Neural progenitor cell (in vitro differentiated cells): ENCODE measurements around the gene BANF1.

Experiments used
- CTCF ChIP-seq: fragments of 200-600 bp; sonication (generic); IDR thresholded peaks from 2 replicates; pipeline ENCODE4 v1.5.1; 2017; ENCODE audit warnings: antibody characterized with exemption, mild to moderate bottlenecking
- EZH2phosphoT487 ChIP-seq: fragments of 200-600 bp; sonication (generic); IDR thresholded peaks from 2 replicates; pipeline ENCODE4 v1.6.1; 2017; ENCODE audit warnings: antibody characterized with exemption

- TF ChIP-seq EZH2phosphoT487 (no peak), CTCF (no peak)
Observed at GRCh38 chr11:66052664-66052982, 50.3 kb downstream of the BANF1 start.
